Limb (tissue), 2 donors: ENCODE measurements around the gene MTG2.

Experiments
- DNase-seq, 2 donors: peaks; one replicate each; pipeline ENCODE4 v3.0.0-alpha.2; 2016; ENCODE audit errors: extremely low spot score in 2 of 2

The MTG2 gene

DNA sequence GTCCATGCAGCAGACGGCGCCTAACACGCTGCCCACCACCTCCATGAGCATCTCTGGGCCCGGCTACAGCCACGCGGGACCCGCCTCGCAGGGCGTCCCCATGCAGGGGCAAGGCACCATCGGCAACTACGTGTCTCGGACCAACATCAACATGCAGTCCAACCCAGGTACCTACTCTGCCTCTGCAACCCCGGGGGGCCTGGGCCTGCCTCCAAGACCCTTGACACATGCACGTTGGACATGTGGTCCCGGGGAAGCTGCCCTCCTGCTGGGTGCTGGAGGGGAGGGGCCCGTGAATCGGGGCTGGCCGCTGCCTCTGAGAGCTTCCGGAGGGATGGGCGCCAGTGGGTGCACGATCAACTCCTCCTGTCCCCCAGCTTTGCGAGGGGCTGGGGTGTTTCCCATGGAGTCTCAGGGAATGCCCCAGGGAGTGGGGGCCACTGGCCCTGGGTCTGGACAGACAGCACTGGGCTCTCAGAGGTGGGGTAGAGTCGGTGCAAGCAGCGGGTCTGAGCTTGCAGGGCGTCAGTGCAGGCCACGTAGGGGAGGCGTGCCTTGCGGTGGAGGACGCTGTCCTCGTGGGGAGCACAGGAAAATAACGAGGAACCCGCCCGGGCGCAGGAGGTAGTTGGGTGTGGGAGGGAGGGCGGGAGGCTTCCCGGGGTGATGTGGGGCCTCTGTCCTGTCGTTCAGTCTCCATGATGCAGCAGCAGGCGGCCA is 19.9 kb upstream of the MTG2 start:
- no peak for DNase-seq

DNA sequence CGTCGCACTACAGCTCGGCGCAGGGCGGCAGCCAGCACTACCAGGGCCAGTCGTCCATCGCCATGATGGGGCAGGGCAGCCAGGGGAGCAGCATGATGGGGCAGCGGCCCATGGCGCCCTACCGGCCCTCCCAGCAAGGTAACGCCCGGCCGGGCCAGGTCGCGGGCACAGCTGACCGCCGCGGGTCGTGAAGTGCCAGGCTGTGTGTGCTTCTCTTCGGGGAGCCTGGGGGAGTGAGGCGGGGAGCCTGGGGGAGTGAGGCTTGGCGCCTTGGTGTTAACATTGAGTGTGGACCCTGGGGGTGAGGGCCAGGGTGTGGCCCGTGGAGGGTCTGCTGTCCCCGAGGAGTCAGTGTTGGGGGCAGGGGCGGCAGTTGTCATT is 19.4 kb upstream of the MTG2 start:
- no peak for DNase-seq

DNA sequence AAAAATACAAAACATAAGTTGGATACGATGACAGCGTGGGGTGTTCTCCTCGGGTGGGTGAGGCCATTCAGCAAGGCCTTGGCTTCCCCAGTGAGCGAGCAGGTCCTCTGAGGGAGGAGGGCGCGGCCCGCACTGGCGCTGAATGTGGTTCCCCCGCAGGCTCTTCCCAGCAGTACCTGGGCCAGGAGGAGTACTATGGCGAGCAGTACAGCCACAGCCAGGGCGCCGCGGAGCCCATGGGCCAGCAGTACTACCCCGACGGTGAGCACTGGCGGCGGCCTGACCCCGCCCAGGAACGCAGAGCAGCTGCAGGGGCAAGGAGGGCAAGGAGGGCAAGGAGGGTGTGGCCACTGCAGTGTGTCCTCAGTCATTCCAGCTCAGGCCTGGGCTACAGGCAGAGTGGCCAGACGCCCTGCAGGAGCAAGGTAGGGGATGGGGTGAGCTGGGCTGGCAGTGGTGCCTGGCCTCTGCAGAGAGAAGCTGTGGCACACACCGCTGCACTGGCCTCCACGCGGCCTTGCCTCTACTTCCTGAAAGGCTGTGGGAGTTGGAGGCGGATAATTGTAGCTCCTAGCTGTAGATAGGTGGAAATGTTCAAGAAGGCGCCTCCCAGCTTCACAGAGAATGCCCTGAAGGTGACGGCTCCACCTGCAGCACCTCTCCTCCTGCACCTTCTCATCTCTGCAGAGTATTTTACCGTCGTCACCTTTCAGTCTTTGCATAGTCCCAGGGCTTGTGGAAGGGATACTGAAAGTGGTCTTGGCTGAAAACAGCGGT is 18.7 kb upstream of the MTG2 start:
- DNase-seq, result no peak

DNA sequence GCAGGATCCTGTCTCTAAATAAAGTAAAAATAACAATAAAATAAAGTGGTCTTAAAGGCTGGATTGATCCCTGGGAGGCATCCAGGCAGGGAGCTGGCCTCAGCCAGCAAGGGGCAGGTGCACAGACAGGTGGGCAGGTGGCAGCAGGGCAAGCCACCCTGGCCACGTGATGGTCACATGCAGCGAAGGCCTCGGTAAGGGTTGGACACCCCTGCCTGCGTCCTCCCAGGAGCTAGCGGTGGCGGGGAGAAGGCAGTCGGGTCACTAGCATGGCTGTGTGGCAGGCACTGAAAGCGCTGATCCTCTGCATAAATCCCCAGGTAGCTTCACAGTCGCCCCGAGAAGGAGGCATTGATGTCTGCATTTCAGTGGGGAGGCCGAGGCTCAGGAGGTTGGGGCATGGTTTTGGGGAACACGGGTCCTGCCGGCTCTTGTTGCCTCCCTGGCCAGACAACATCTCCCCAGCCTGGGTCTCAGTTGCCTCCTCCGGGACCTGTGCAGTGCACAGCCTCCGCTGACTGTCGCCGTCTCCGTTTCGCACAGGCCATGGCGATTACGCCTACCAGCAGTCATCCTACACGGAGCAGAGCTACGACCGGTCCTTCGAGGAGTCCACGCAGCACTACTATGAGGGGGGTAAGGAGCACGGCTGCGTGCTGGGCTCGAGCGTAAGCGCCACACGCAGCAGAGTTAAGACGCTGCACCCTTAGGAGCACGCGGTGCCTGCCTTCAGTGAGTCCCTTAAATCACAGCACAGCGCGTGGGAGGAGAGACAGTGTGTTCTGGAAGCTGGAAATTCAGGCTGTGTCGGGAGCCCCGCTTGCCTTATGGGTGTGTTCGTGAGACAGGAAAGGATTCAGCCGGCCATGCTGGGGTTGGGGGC is 17.7 kb upstream of the MTG2 start:
- no peak for DNase-seq

DNA sequence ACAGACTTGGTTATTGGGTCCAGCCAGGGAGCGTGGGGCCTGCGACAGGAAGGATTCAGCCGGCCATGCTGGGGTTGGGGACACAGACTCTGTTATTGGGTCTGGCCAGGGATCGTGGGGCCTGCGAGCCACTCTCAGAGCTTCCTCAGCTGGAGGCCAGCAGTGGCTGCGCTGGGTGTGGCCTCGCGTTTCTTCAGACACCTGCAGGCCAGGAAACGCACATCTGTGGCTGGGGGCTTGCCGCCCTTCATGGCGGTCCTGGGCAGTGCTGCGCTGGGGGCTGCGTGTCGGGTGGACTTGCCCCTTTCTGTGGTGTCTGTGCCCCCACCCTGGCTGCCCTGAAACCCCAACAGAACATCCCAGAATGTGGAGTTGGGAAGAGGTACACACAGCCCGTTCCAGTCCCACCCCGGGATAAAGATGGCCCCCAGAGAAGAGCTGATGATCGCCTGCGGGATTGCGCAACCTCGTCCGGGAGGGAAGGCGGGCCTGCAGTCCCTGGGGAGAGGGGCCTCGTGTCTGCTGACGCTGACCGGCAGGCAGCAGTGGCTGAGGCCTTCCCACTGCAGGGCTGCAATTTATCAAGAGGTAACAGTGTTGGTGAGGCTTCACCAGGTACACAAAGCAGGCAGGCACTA is 16.9 kb upstream of the MTG2 start:
- no peak for DNase-seq

DNA sequence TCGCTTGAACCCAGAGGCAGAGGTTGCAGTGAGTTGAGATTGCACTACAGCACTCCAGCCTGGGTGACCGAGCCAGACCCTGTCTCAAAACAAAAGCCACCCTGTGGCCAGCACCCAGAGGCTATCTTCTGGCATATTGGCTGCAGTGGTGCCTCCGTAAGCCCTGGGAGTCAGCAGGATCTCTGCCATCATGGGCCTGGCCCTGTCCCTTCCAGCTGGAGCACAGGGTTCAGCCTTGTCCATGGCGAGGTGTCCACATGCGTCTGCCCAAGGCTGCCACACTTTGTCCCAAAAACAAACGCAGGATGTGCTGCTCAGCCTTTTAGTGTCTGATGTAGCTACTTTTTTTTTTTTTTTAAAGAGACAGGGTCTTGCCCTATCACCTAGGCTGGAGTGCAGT is 15.4 kb upstream of the MTG2 start:
- DNase-seq, result no peak

DNA sequence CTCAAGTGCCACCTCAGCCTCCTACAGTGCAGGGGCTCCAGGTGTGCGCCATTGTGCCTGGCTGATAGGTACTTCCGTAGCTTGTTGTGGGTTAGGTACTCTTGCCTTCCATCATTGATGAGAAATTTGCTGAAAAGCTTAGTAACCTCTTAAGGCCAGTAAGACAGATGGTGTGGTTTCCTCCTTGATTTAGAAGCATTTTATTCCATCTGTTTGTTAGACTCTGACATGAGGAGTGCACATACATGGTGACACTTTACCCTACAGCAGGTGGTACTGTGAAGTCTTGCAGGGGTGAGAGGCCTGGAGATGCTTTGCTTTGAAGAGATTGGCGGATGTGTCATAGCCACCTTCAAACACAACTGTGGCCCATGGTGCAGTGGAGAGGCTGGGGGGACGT is 14.8 kb upstream of the MTG2 start:
- DNase-seq, result no peak

DNA sequence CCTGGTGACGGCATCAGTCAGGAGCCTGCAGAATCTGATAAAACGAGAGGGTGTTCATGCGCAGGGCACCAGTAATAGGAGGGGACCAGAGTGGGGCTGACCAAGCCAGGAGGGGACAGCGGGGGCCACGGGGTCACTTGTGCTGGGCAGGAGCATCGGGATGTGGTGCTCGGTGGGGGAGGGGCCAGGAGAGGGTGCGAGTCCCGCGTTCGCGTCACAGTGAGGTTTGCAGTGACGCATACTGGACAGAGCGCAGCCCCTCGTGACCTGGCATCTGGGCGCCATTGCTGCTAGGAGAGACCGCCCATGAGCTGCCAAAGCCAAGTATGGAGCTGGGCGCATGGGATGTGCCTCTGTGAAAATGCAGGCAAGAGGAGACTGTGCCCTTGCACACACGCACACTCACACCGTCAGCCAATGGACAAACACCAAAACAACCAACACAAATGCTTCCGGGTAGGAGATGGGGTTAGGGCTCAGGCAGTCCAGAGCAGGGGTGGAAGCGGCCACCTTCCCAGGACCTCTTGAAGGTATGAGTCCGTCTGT is 13.9 kb upstream of the MTG2 start:
- DNase-seq, result no peak

DNA sequence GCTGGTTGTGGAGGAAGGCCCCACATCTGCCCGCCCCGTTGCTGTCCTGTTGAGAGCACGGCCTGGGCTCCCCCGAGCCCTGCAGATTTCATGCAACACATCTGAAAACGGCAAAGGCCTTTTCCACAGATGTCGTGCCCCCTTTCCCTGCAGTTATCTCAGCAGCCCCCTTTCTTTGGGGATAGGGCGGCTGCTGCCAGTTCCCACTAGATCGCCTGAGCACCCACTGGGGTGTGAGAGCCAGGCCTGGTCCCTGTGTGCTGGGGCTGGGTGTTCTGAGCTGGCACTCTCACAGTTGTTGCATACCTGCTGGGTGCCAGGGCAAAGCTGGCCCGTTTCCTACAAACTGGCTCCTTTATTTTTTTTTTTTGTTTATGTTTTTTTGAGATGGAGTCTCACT is 12.3 kb upstream of the MTG2 start:
- no peak for DNase-seq

DNA sequence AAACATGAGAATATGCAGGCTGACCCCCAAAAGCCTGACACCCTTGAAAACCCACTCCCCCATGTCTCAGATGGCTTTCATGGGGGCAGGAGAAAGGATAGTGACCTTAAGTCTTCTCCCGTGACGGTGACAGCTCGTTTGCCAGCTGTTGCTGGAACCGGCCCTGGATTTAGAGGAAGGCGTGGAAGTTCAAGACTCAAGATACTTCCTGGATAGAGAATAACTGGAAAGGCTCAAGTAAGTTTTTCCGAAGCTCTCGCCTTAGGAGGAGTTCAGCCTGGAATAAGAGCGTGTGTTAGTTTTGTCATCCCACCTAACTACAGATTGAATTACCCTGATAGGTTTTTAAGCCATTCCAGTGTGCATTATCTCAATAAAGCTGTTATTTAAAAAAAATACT is 11.6 kb upstream of the MTG2 start:
- no peak for DNase-seq

DNA sequence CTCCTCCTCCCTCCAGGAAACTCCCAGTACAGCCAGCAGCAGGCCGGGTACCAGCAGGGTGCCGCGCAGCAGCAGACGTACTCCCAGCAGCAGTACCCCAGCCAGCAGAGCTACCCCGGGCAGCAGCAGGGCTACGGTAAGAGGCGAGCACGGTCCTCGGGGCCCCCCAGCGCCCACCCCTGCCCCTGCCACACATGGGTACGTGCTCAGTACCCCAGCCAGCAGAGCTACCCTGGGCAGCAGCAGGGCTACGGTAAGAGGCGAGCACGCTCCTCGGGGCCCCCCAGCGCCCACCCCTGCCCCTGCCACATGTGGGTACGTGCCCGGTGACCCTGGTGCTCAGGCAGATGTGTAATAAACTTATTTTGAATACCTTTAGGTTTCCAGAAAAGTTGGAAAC is 10.2 kb upstream of the MTG2 start:
- DNase-seq, result no peak

DNA sequence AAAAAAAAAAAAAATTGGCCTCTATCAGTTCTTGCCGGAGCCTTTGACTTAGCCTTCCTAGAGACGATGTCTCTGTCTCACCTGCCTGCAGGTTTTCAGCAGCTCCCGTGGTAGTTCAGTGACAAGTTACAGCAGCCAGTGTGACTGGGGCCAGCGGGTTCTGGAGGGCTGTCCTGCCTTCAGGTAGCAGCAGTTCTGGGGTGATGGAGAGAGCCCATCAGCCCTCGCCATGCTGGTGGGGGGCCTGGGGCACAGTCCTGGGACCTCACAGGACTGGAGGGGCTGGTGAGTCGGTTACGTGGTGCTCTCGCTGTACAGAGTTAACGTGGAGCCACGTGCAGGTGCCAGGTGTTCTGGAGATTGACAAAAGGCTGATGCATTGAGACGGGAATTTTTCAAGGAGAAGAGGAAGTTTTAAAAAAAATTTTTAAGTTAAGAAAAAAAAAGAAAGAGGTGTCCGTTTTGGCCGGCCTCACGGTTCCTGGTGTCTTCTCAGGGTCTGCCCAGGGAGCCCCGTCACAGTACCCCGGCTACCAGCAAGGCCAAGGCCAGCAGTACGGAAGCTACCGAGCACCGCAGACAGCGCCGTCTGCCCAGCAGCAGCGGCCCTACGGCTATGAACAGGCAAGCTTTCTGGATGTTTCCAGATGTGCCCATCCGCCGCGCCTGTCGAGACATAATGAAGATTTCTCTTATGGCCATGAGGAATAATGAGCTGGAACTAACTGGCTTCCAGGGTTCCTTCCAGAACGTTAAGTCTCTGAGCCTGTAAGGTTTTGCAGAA is 8.6 kb upstream of the MTG2 start:
- no peak for DNase-seq

DNA sequence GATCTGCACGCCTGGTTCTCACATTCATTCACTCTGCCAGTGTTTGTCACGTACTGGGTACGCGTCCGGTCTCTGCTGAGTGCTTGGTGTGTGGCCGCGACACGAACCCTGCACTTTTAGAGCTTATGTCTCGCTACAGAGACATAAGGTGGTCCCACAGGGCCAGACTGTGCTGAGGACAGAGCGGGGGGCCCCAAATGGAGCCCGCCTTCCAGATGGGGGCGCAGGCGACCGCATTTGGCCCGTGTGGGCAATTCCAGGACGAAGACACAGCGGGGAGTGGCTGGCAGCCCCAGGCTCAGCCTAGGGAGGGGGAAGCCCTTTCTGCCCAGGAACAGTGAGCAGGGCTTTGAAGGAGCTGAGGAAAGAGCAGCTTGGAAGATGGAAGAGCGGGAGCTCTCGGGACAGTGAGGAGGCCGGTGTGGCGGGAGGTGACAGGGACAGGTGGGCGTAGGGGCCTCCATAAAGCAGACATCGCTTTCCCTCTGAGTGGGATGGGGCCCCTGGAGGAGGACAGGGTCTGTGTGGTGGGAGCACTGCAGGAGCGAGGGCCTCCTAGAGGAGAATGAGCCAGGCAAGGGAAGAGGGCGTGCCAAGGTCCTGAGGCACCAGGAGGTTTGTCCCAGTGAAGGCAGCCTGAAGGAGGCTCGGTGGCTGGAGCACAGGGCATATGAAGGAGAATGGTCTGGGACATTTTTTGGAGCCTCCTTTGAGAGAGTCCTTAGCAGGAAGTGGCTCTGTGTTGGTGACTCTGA is 7.8 kb upstream of the MTG2 start:
- no peak for DNase-seq

DNA sequence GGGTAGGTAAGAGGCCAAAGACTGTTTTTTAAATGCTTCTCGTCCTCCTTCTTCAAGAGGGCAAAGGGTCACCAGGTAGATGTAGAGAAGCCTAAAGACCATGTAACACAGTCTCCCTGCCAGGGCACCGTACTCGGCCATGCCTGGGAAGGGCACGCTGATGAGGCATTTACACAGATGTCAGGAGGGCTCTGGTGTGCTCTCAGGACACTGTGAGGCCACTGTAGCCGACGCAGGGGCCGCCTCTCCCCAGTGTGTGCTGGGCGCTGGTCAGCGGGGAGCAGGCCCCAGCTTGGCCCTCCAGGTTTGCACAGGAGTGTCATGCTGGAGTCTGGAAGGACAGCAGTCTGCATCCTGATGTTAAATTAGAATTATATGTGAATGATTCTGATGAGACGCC is 7.1 kb upstream of the MTG2 start:
- DNase-seq, result no peak

DNA sequence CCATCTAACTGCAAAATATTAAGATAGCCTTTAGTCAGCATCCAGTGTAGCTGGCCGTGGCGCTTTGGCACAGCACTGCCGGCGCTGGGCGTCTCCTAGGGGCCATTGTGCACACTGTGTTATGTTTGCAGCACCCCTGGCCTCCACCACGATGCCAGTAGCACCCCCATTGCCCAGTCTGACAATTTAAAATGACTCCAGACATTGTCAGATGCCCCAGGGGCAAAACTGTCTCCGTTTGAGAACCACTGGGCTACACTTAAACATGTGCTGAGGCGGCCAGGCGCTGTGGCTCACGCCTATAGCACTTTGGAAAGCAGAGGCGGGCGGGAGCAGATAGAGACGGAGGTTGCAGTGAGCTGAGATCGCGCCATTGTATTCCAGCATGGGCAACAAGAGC is 6.0 kb upstream of the MTG2 start:
- no peak for DNase-seq

DNA sequence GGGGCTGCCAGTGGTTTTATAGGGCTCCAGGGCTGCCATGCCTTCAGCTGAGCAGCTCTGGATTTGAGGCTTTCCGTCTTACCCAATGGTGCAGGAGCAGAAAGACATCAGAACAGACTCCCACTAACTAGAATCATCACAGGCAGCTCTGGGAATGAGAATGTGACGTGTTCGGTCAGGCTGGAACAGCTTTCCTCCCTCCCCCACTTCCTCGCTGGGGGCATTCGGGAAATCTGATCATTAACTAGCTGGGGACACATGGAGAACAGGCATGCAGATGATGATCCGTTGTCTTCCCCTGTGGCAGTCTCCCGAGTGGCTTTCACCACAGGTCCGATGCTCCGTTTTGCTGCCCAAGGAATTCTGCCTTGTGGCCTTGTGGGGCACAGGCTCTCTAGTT is 5.5 kb upstream of the MTG2 start:
- no peak for DNase-seq

DNA sequence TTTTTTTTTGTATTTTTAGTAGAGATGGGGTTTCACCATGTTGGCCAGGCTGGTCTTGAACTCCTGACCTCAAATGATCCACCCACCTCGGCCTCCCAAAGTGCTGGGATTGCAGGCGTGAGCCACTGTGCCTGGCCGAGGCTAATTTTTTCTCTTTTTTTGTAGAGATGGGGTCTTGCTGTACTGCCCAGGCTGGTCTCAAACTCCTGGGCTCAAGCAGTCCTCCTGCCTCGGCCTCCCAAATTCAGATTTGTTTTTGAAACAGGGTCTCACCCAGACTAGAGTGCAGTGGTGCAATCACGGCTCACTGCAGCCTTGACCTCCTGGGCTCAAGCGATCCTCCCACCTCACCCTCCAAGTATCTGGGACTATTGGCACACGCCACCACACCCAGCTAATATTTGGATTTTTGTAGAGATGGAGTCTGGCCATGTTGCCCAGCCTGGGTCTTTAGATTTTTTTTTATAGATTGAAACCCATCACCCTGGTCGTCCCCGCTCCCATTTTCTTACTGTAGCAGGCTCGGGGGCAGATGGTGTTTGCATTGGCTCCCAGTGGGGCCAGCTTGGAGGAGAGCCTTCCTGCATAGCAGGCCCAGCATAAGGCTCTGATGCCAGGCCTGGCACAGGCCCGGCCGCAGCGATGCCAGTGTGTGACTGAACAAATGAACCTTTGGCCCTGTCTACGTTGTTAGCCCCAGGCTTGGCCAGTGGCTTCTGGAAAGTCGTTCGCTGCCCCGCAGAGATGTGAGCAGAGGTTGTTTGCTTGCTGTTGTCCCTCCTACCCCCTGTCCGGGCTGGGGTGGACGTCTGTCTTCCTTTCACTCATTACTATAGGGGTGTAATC is 4.3 kb upstream of the MTG2 start:
- no peak for DNase-seq

DNA sequence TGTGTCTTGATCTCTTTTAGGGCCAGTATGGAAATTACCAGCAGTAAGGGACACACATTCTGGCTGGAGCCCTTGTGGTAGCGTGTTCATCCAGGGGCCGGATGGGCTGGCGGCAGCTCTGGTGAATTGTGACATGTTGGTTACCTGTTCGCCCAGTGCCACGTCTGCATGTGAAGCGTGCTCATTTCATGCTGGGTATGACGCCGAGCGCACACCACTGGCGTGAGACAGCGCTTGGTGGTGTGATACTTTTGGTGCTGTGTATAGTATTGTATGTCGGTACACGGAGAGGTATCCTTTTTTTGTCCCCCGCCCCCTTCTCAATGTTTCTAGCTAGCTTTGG is 3.7 kb upstream of the MTG2 start:
- no peak for DNase-seq

DNA sequence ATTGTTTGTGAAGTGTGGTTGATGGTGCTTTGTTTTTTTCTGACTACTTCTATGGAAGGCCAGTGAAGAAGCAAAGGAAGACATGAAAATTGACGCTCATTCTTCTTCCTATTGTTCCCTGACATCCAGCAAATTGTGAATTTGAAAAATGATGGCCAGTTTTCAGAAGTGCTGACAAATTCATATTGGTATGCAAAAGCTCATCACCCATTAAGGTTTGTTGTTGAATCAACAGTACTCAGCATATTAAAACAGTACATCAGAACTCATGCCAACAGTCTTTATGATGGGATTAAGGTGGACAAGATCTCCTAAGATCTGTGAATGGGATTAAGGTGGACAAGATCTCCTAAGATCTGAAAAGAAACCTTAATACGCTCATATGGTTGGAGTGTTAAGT is 1.0 kb upstream of the MTG2 start:
- DNase-seq, result no peak
